Activated T-cell treated with anti-CD3 and anti-CD28 coated beads, Interleukin-2, amount 50 U/mL, for 48 hours (primary cell): ENCODE measurements around the gene SLC22A23.

Experiments
- DNase-seq, 2 experiments: peaks; one replicate each; pipeline ENCODE4 v3.0.0-alpha.2; 2020

SLC22A23 gene

GRCh38 chr6:3471711-3472110 lies 14.9 kb upstream of the SLC22A23 start:
- DNase-seq, result no peak

DNA sequence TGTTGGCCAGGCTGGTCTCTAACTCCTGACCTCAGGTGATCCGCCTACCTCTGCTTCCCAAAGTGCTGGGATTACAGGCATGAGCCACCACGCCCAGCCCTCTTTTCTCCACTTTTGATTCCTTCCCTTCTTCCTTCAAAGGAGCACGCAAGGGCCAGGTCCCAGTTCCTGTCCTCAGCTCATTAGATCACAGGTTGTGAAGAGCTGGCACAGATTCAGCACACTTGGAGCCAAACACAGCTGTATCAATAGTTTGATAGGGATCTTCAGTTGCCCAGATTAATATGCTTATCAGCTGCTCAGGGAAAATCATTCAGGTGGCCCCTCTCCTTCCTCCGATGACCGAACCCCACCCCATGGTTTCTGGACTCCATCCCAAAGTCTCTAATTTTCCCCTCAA lies 14.4 kb upstream of the SLC22A23 start:
- no peak for DNase-seq

- no peak for DNase-seq
Measured at GRCh38 chr6:3468585-3468984, 11.7 kb upstream of the SLC22A23 start.

GRCh38 chr6:3467996-3468395 lies 11.1 kb upstream of the SLC22A23 start:
- no peak for DNase-seq

- DNase-seq, result no peak
Measured at GRCh38 chr6:3466488-3467219, 9.8 kb upstream of the SLC22A23 start.

DNA sequence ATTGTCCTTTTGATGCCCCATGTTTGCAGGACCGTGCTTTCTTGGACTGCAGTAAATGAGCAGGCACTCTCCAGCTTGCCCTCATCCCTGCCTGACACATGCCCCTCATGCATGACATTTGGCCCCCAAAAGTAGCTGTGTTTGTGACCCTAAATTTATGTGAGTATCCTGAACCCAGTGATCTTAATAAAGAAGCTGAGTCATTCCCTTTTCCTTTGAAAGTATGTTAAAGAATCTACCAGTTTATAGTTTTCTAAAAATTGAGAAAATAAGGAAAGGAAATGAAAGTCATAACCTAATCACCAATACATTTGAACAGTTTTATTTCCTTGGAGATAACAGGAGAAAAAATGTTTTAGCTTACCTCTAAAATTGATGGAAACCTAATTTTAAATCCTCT lies 3.4 kb upstream of the SLC22A23 start:
- DNase-seq, result no peak

GRCh38 chr6:3458706-3459421 lies 2.0 kb upstream of the SLC22A23 start:
- DNase-seq, result no peak

- peak; percentile 24 to 38 for DNase-seq
Measured at GRCh38 chr6:3457710-3458602, 1.1 kb upstream of the SLC22A23 start.

DNA sequence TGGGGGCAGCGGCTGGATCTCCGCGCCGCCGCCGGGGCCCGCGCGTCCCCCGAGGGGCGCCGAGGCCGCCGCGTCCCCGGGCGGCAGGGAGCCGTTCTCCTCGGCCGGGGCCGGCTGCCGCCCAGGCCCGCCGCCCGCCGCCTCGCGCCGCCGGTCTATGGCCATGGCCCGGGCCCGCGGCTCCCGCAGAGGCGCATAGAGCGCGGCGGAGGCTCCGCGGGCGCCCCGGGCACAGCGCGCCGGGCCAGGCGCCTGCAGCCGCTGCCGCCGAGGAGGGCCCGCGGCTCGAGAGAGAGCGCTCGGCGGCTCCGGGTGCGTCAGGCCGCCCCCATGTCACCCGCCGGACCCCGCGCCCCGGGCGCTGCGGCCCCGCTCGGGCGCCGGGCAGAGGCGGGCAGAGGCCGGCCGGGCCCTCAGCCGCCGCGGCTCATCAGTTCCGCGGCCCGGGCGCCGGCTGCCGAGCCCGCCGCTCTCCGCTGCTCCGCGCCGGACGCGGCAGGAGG lies 404 bp downstream of the SLC22A23 start:
- DNase-seq, result no peak

DNA sequence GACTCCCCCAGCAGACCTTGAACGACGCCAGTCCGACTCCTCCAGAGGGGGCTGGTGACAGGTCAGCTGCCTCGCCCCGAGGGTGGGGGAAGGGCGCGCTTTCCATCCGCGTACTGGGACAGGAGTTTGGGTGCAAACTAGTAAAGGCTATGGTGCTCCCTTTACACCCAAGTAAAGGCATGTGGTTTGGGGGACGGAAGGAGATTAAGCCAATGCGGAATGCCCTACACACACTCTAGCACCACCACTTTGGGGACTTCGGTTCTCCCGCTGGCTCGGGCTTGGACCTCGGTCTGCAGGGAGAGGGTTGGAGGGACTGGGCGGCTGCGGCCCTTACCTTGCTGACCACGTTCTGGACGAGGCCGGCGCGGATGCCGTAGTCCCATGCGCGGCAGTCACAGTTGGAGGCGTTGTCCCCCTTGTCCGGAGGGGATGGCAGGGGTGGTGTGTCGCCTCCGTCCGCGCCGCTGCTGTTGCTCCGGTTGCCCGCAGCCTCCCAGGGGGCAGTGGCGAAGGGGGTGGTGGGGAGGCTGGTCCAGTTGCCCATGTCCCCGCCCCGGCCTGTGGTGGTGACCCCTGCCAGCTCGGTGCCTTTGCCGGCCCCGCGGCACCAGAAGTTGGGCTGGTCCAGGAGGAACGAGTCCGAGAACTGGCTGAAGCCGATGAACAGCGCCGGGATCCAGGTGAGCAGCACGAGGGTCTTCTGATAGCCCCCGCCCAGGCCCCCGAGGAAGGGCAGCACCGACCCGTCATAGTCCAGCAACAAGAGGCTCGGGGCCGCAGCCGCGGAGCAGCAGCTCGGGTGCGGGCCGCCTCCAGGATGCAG lies 1.1 kb downstream of the SLC22A23 start:
- peak; percentile 33 to 43 for DNase-seq

DNA sequence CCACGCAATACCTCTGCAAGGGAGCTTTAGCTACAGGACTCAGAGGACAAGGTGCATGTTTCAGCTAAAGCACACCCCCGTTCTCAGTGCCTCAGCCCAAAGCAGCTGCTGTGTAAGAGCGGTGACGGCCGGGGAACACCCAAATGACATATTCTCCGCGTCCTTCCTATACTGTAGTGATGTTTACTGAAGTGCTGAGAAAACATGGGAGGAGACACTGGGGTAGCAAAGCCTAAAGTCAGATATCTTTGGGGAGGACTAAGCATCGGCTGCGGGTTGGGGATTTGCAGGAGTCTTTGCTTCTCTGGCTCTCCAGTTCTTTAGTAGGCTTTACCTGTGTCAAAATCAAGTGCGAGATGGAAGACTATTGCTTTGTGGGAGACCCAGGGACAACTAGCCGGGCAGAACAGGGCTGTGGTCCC lies 1.7 kb downstream of the SLC22A23 start:
- DNase-seq, result peak in 1 of 2 experiments; percentile 36

DNA sequence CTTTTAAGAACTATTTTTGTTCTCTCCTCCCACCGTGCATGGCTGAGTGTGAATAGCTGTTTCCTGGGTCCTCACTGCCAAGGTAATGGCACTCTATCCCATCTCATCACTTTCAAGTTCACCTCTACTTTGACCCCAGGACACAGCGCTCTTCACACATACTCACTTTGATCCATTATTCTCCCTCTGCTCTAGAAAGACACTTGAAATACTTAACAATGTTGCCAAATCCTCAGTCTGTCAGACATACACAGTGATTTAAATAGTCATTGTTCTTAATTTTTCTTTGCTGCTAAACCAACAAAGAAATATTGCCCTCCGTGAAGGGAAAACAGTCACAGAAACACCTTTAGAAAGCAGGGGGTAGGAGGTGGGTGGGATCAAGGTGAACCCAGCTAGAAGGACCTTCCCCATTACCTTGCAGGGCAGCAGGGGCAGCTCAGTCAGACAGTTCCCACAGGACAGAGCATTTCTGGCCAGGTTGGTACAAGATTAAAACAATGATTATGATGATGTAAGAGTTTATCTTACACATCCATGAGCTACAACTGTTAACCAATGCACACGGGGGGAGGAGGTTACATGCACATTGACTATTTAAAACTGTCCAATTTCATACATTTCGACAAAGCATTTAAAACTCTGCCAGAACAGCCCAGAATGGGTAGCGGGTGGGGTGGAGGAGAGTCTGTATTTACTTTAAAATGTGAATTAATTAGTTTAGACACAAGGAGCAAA lies 2.4 kb downstream of the SLC22A23 start:
- DNase-seq, result no peak

DNA sequence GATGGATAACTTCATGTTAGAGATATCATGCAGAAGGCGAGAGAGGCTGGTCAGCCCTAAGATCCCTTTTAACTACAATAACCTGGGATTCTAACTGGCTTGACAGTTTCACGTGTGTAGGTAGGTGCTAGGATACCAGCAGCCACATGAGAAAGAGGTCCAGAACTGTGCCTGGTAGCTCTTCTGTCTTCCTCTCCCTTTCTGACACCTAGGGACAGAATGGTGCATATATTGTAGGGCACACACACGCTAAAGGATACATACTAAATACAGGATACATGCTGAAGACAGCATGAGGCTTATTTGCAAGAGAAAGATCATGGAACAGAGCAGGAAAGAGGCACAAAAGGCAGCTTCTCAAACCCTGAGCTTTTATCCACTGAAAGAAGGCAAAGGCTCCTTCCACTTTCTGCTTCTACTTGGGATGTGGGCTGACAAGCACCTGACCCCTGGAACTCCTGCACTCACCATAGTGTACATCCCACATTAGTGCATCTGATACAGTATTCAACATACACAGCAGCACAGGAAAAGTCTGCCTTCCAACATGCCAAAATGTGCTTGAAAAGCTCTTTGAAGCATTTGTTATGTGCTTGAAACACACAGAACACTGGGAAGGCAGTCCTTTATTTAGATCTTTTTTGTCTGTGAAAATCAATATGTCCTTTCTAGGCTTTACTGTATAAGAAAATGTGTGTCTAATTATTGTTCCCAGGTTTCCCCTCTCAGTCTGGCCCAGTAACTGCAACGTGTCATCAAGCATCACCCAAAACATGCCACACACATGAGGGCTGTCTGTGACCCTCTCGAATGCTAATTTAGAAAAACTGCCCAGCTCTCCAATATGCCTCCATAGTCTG lies 3.2 kb downstream of the SLC22A23 start:
- no peak for DNase-seq

DNA sequence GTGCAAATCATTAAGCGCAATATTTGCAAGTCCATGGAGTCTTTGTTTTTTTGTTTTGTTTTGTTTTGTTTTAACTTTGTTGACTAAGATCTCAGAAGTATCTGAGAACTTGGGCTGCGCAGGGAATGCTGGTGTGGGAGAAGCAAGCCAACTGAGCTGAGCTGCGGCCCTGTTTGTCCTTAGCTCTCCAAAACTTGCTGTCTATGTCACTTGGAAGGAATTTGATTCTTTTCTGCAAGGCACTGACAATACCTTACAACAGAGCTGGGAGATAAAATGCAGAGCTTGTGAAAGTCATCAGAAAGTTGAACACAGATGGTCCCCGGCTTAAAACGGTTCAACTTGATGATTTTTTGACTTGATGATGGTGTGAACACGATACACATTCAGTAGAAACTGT lies 5.4 kb downstream of the SLC22A23 start:
- DNase-seq, result no peak

- DNase-seq, result no peak
Measured at GRCh38 chr6:3450888-3451287, 6.0 kb downstream of the SLC22A23 start.

- no peak for DNase-seq
Measured at GRCh38 chr6:3449750-3450305, 7.0 kb downstream of the SLC22A23 start.

- no peak for DNase-seq
Measured at GRCh38 chr6:3449321-3449720, 7.5 kb downstream of the SLC22A23 start.

- DNase-seq, result no peak
Measured at GRCh38 chr6:3447005-3447404, 9.8 kb downstream of the SLC22A23 start.

DNA sequence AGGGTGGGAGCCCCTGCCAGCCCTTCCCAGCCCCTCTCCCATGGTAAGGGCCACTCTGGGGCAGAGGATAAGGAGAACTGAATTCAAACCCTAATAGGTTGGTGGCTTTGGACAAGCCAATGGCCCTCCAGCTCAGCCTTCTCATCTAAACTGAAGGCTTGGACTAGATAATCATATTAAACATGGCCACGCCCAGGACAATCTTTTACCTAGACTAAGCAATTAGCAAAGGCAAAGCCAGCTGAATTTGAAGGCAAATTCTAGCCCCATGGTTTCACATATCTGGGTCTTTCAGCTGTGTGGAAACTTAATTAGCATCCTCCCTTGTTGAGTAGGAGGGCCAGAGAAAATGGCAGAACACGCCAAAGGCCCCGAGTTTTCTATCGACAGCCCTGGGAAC lies 10.7 kb downstream of the SLC22A23 start:
- DNase-seq, result no peak
